ENCODE measurements around the gene RETREG1.

GRCh38 chr5:16549491-16550206 lies 67.1 kb downstream of the RETREG1 start:
- TF ChIP-seq, protein P1, sequence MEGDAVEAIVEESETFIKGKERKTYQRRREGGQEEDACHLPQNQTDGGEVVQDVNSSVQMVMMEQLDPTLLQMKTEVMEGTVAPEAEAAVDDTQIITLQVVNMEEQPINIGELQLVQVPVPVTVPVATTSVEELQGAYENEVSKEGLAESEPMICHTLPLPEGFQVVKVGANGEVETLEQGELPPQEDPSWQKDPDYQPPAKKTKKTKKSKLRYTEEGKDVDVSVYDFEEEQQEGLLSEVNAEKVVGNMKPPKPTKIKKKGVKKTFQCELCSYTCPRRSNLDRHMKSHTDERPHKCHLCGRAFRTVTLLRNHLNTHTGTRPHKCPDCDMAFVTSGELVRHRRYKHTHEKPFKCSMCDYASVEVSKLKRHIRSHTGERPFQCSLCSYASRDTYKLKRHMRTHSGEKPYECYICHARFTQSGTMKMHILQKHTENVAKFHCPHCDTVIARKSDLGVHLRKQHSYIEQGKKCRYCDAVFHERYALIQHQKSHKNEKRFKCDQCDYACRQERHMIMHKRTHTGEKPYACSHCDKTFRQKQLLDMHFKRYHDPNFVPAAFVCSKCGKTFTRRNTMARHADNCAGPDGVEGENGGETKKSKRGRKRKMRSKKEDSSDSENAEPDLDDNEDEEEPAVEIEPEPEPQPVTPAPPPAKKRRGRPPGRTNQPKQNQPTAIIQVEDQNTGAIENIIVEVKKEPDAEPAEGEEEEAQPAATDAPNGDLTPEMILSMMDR (IDR thresholded peaks at IDR 0.05; ENCODE audit: insufficient read depth, low read length) = no peak
- TF ChIP-seq POLR2AphosphoS5 (IDR thresholded peaks at IDR 0.05; ENCODE audit: low read depth) = no peak
- no peak for TF ChIP-seq SPI1 (IDR thresholded peaks at IDR 0.05; ENCODE audit: borderline replicate concordance, low read depth)

Data from HL-60 (cell line).